Measurements from ENCODE around the gene LRIT1.

The LRIT1 gene

DNA sequence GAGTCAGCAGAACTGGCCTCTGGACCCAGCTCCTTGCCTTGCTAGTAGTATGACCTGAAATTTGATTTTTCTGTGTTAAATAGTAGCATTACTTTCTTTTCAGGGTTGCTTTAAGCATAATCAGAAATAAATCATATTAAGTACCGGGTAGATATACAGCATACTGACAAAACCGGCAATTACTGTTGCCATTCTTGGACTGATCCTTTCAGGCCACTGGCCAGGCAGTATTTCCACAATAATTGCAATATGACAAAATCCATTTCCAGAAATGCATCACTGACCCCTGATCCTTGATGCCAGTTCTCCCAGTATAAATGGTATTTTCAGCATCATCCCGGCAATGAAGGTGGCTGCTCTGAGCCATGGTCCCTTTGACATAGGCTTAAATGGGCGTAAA is 6.9 kb downstream of the LRIT1 start:
- TF ChIP-seq, protein P1, sequence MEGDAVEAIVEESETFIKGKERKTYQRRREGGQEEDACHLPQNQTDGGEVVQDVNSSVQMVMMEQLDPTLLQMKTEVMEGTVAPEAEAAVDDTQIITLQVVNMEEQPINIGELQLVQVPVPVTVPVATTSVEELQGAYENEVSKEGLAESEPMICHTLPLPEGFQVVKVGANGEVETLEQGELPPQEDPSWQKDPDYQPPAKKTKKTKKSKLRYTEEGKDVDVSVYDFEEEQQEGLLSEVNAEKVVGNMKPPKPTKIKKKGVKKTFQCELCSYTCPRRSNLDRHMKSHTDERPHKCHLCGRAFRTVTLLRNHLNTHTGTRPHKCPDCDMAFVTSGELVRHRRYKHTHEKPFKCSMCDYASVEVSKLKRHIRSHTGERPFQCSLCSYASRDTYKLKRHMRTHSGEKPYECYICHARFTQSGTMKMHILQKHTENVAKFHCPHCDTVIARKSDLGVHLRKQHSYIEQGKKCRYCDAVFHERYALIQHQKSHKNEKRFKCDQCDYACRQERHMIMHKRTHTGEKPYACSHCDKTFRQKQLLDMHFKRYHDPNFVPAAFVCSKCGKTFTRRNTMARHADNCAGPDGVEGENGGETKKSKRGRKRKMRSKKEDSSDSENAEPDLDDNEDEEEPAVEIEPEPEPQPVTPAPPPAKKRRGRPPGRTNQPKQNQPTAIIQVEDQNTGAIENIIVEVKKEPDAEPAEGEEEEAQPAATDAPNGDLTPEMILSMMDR (IDR thresholded peaks at IDR 0.05; ENCODE audit: low read depth, low read length) = no peak
- H3K4me3 ChIP-seq (ENCODE audit: low read depth, low read length) = no peak overlapping the region

DNA sequence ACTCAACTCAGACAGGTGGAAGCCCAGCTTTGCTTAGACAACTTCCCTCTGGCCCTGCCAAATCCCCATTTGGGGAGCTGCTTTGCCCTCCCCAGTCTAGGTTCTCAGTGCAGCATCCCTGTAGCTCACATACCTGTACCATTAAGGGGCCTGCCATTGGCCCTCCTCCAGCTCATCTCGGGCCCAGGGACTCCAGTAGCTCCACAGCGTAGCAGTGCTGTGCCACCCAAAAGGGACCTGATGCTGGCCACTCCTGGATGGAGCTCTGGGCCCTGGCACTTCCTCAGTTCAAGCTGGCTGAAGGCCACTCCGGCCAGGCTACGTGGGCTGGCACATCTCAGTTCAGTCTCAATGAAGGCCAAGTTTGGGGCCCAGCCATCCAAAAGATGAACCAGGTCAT is 7.4 kb downstream of the LRIT1 start:
- no peak overlapping the region for H3K4me3 ChIP-seq (ENCODE audit: low read depth, low read length)
- TF ChIP-seq, protein P1 (IDR thresholded peaks at IDR 0.05; ENCODE audit: low read depth, low read length) = no peak

DNA sequence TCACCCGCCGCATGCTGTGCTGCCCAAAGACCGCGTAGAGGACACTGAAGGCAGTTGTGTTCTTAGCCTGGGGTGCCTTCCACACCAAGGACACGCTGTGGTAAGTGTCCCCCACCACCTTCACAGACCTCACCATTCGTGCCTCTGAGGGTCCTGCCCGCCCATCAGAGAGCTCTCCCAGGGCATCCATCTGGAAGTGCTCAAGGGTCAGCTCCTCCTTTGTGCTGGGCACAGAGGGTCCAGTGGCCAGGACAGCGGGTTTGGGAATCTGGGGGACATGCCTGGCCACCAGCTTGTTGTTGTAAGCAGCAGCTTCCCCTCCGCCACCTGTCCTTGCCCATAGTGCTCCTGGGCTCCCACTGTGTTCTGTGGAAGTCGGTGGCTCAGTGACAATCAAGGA is 9.0 kb downstream of the LRIT1 start:
- no peak overlapping the region for H3K4me3 ChIP-seq (ENCODE audit: low read depth, low read length)
- TF ChIP-seq, protein P1 (IDR thresholded peaks at IDR 0.05; ENCODE audit: low read depth, low read length) = no peak

DNA sequence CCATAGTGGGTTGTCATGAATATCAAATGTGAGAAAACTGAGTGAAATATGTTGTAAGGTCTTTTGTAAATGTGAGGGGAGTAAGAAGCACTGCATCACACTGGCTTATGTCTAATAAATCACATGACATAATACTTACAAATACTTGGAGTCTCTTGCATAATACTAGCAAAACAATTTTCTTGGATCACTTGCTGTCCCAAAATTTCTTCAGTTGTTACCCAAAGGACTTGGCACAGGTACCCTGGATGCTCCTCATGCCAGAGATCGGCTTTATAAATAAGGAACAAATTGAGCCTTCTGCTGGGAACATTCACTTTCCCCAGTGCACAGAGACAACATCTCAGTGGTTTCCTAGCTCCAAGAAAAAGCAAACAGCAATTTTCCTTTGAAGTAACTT is 11.0 kb downstream of the LRIT1 start:
- no peak overlapping the region for H3K4me3 ChIP-seq (ENCODE audit: low read depth, low read length)
- TF ChIP-seq, protein P1 (IDR thresholded peaks at IDR 0.05; ENCODE audit: low read depth, low read length) = no peak

DNA sequence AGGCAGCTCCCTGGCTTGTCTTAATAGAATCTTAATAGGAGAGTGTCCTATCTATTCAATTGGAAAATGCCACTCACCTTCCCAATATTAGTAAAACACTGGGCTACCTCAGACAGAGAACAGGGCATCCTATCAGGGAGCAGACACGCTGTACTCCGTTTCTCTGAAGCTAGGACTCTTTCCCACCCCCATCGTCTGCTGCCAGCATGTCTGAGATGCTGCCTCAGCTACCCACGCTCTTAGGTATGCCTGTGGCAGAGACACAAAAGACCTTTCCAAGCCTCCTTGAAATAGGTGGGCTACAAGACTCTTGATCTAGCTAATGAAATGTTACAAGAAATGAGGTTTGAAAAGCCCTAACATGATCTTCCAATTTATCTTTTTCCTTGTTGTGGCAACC is 13.5 kb downstream of the LRIT1 start:
- H3K4me3 ChIP-seq (ENCODE audit: low read depth, low read length) = no peak overlapping the region
- TF ChIP-seq, protein P1 (IDR thresholded peaks at IDR 0.05; ENCODE audit: low read depth, low read length) = no peak

DNA sequence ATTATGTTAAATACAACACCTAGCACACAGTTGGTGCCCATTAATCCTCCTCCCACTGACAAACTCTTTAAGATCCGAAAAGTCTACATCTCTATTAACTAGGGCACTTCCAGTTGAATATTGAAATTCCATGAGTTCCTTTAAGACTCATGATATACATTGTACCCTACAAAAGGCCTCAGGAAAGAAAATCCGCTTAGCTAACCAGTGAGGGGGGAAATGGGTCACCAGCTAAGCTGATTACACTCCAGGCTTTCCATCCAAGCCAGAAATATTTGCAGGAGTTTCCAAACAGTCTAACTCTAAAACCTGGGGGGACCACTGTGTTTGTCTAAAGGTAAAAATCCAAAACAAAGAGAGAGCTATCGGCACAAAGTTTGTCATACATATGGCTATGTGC is 14.7 kb downstream of the LRIT1 start:
- H3K4me3 ChIP-seq (ENCODE audit: low read depth, low read length) = no peak overlapping the region
- TF ChIP-seq, protein P1 (IDR thresholded peaks at IDR 0.05; ENCODE audit: low read depth, low read length) = no peak

DNA sequence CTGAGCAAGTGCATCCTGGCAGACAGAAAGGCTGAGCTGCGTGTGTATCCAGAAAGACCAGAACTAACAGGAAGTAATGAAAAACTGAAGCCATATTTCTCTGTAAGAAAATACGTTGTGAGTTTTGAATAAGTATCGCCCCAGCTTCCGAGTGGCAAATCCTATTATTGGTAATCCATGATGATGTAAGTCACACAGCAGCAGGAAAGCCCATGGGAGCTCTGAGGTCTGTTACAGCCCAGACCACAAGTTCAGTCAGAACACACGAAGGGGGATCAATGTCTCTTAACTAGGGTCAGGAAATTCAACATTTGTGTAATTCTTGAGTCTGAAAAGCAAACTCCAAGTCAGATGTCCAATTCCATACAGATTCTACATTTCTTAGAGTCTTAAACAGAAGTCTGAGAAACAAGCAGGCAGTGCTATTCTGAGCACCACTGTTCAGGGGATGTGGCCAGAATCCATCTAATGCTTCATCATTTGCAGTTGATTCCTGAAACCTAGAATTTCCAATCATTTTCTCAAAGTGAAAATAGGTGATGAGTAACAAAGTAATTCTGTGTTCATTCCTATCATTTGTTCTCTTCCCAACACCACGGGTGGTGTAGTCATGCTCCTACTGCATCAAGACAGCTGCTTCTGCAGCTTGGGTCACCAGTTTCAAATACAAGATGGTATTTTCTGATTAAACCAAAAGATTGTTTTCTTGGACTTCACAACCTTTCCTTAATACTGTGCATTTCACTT is 15.7 kb downstream of the LRIT1 start, which contains the start of gene LRIT2:
LRIT2 (minus strand) TSS at position 118 of the 747 bp plus-strand sequence; CDS start at position 94, 24 bp downstream.
- no peak within 1 kb of the TSS for H3K4me3 ChIP-seq (ENCODE audit: low read depth, low read length)
- TF ChIP-seq, protein P1 (IDR thresholded peaks at IDR 0.05; ENCODE audit: low read depth, low read length) = no peak
